Natural killer cell (primary cell): ENCODE results near the gene MAPRE2. TPM values are rescaled to one million over a fixed set of nuclear protein-coding genes. Genes with fewer than 3 reads are reported as not detected.
A peak's percentile ranks its signal among the peaks of the same experiment; 100 is the strongest.

Experiments used
- ATAC-seq, 3 donors: fragments of 150-1000 bp in 2 of 3; fragments of 200-7000 bp in 1 of 3; cut with Tn5 transposase; 1 replicate in 1 of 3; 2 replicates in 2 of 3; pipeline ENCODE4 v1.10.0; 2021; ENCODE audit warnings: mild to moderate bottlenecking in 2 of 3, moderate library complexity in 2 of 3
- DNase-seq, 2 donors: peaks; one replicate each; pipeline versions ENCODE4 v3.0.0 to v3.0.0-alpha.2; 2013 to 2021; ENCODE audit warnings: mixed read lengths in 1 of 2
- H3K27ac ChIP-seq: one replicate; pipeline ENCODE4 v1.5.1; 2013; ENCODE audit warnings: mild to moderate bottlenecking, low read length
- H3K27me3 ChIP-seq: one replicate; pipeline ENCODE4 v1.6.1; 2013; ENCODE audit warnings: low read length; ENCODE audit not compliant: control insufficient read depth, insufficient read depth
- H3K36me3 ChIP-seq: one replicate; pipeline ENCODE4 v1.6.1; 2013; ENCODE audit warnings: low read length; ENCODE audit not compliant: control insufficient read depth, insufficient read depth
- H3K4me1 ChIP-seq: one replicate; pipeline ENCODE4 v1.6.1; 2013; ENCODE audit warnings: low read length; ENCODE audit not compliant: control insufficient read depth, insufficient read depth
- H3K4me3 ChIP-seq: one replicate; pipeline ENCODE4 v1.5.1; 2013; ENCODE audit warnings: low read length
- H3K9me3 ChIP-seq: one replicate; pipeline ENCODE4 v1.6.1; 2013; ENCODE audit warnings: low read length; ENCODE audit not compliant: control insufficient read depth, insufficient read depth
- H3K27ac Mint-ChIP-seq, 2 donors: one replicate each; pipeline ENCODE4 v1.8.0; 2022; ENCODE audit warnings: mild to moderate bottlenecking in 2 of 2, mixed read lengths in 2 of 2, moderate library complexity in 1 of 2
- H3K27me3 Mint-ChIP-seq, 2 donors: one replicate each; pipeline ENCODE4 v1.8.0; 2022; ENCODE audit warnings: low read depth in 2 of 2, mixed read lengths in 2 of 2
- H3K36me3 Mint-ChIP-seq: one replicate; pipeline ENCODE4 v1.8.0; 2022; ENCODE audit warnings: mixed read lengths
- H3K4me1 Mint-ChIP-seq, 2 donors: one replicate each; pipeline ENCODE4 v1.8.0; 2022; ENCODE audit warnings: mixed read lengths in 2 of 2
- H3K4me3 Mint-ChIP-seq: one replicate; pipeline ENCODE4 v1.8.0; 2022; ENCODE audit warnings: mild to moderate bottlenecking, moderate library complexity, mixed read lengths
- H3K9me3 Mint-ChIP-seq, 2 donors: one replicate each; pipeline ENCODE4 v1.8.0; 2022; ENCODE audit warnings: mixed read lengths in 2 of 2
- CTCF ChIP-seq: fragments of 200-600 bp; IDR thresholded peaks from one replicate; pipeline ENCODE4 v1.8.0; 2022; ENCODE audit warnings: antibody characterized with exemption
- WGBS: methylation state at CpG from one replicate; pipeline ENCODE4 v1.1.7; 2013; ENCODE audit warnings: missing lambda C conversion rate; ENCODE audit not compliant: insufficient coverage; 5-methylcytosine and 5-hydroxymethylcytosine counted together
- intact Hi-C: fragments of 100-400 bp; cut with micrococcal nuclease; formaldehyde crosslinking; loops from one replicate; pipeline ENCODE4 v1.14.2; 2022
- total RNA-seq, 4 donors: library from RNA; stranded (reverse); fragments of 120-200 nt in 1 of 4; gene quantifications; one replicate each; pipeline versions ENCODE4 v1.2.3 to v1.2.4, GENCODE V29; 2013 to 2022

Gene MAPRE2
- total RNA-seq, 3 donors from 2014 or later (not counting 1 experiment from before 2014, with no cell fraction given), result 159 to 283 (median 207) TPM

GRCh38 chr18:35060122-35060815, 19.1 kb downstream of the MAPRE2 start:
- no peaks in the 10 kb centered on the region for H3K27me3 Mint-ChIP-seq
- Histone ChIP-seq H3K4me1 (peaks cover 7% of the 10 kb centered on the region), H3K4me3 (no peak overlapping the region), H3K9me3 (no peaks in the 10 kb centered on the region), H3K27me3 (no peaks in the 10 kb centered on the region), H3K36me3 (no peaks in the 10 kb centered on the region), H3K27ac (no peak overlapping the region)
- TF ChIP-seq CTCF, result no peak
- 94% methylated on average over 9 of the region's 9 CpGs for WGBS
- no peak overlapping the region for H3K4me3 Mint-ChIP-seq
- peaks cover 76 to 81% of the 10 kb centered on the region in 2 donors for H3K4me1 Mint-ChIP-seq
- DNase-seq (no peak), ATAC-seq (no peak)
- H3K36me3 Mint-ChIP-seq, result no peaks in the 10 kb centered on the region
- H3K27ac Mint-ChIP-seq, result peak overlapping the region; percentile 59 to 63
- intact Hi-C loops, result no loop called here
- H3K9me3 Mint-ChIP-seq, result no peaks in the 10 kb centered on the region

- no peaks in the 10 kb centered on the region for H3K27me3 ChIP-seq
- H3K36me3 Mint-ChIP-seq, result no peaks in the 10 kb centered on the region
- peaks cover 7% of the 10 kb centered on the region for H3K4me1 ChIP-seq
- no peak overlapping the region for H3K4me3 ChIP-seq
- peaks cover 81% of the 10 kb centered on the region in 2 donors for H3K4me1 Mint-ChIP-seq
- H3K9me3 Mint-ChIP-seq, result no peaks in the 10 kb centered on the region
- WGBS, result 96% methylated on average over 7 of the region's 7 CpGs
- H3K4me3 Mint-ChIP-seq, result no peak overlapping the region
- intact Hi-C loops, result no loop called here
- H3K27ac ChIP-seq, result no peak overlapping the region
- H3K27ac Mint-ChIP-seq, result peak overlapping the region; percentile 6 to 45
- ATAC-seq (no peak), DNase-seq (no peak)
- no peaks in the 10 kb centered on the region for H3K9me3 ChIP-seq
- H3K27me3 Mint-ChIP-seq, result no peaks in the 10 kb centered on the region
- no peak for TF ChIP-seq CTCF
- H3K36me3 ChIP-seq, result no peaks in the 10 kb centered on the region
These were observed 20.1 kb downstream of the MAPRE2 start for GRCh38 chr18:35061336-35061735.

- Histone ChIP-seq H3K4me1 (peaks cover 7% of the 10 kb centered on the region), H3K9me3 (no peaks in the 10 kb centered on the region), H3K27me3 (no peaks in the 10 kb centered on the region), H3K36me3 (no peaks in the 10 kb centered on the region), H3K4me3 (no peak overlapping the region), H3K27ac (no peak overlapping the region)
- Mint-ChIP-seq H3K9me3 (no peaks in the 10 kb centered on the region), H3K27me3 (no peaks in the 10 kb centered on the region), H3K36me3 (no peaks in the 10 kb centered on the region), H3K4me3 (peak overlapping the region; percentile 28), H3K4me1 (peaks cover 82 to 83% of the 10 kb centered on the region in 2 donors), H3K27ac (peak overlapping the region; percentile 6 to 45)
- ATAC-seq (no peak), DNase-seq (no peak)
- intact Hi-C loops, result no loop called here
- 93% methylated on average over 6 of the region's 7 CpGs for WGBS
- TF ChIP-seq CTCF, result no peak
These were observed 20.6 kb downstream of the MAPRE2 start for GRCh38 chr18:35061804-35062203.

GRCh38 chr18:35062408-35062807, 21.2 kb downstream of the MAPRE2 start:
- no peaks in the 10 kb centered on the region for H3K36me3 ChIP-seq
- no peaks in the 10 kb centered on the region for H3K27me3 ChIP-seq
- intact Hi-C loops, result no loop called here
- H3K4me3 ChIP-seq, result no peak overlapping the region
- H3K27ac ChIP-seq, result no peak overlapping the region
- H3K4me1 Mint-ChIP-seq, result peaks cover 82 to 83% of the 10 kb centered on the region in 2 donors
- TF ChIP-seq CTCF, result no peak
- WGBS, result 93% methylated on average over 4 of the region's 5 CpGs
- H3K27ac Mint-ChIP-seq, result peak overlapping the region; percentile 25 to 45
- H3K9me3 ChIP-seq, result no peaks in the 10 kb centered on the region
- H3K9me3 Mint-ChIP-seq, result no peaks in the 10 kb centered on the region
- no peaks in the 10 kb centered on the region for H3K27me3 Mint-ChIP-seq
- DNase-seq (no peak), ATAC-seq (no peak)
- H3K4me3 Mint-ChIP-seq, result no peak overlapping the region
- peaks cover 7% of the 10 kb centered on the region for H3K4me1 ChIP-seq
- no peaks in the 10 kb centered on the region for H3K36me3 Mint-ChIP-seq
